CD4-positive, alpha-beta T cell treated with Interleukin-17A for 4 hours (primary cell): ENCODE results near the gene TCEANC2.
"Not testable (repeated sequence)": the region's sequence is repeated elsewhere in the genome, so short reads cannot be mapped to it uniquely, and the experiment has no call there.

Source experiments
- DNase-seq: peaks from one replicate; pipeline ENCODE4 v3.0.0-alpha.2; 2020; ENCODE audit warnings: mixed read lengths

Gene TCEANC2

GRCh38 chr1:54091666-54092065 lies 38.3 kb downstream of the TCEANC2 start:
- DNase-seq = no peak

- no peak for DNase-seq
These were observed 40.8 kb downstream of the TCEANC2 start for GRCh38 chr1:54094001-54094729.

GRCh38 chr1:54094730-54095105 lies 41.3 kb downstream of the TCEANC2 start:
- DNase-seq = not testable (repeated sequence)

- no peak for DNase-seq
These were observed 42.3 kb downstream of the TCEANC2 start for GRCh38 chr1:54095546-54096226.

- no peak for DNase-seq
These were observed 42.9 kb downstream of the TCEANC2 start for GRCh38 chr1:54096227-54096876.

- no peak for DNase-seq
These were observed 43.5 kb downstream of the TCEANC2 start for GRCh38 chr1:54096877-54097240.

- no peak for DNase-seq
These were observed 45.7 kb downstream of the TCEANC2 start for GRCh38 chr1:54099061-54099610.

GRCh38 chr1:54100500-54100899 lies 47.1 kb downstream of the TCEANC2 start:
- no peak for DNase-seq

GRCh38 chr1:54103414-54103813 lies 50.0 kb downstream of the TCEANC2 start:
- no peak for DNase-seq

GRCh38 chr1:54104613-54105012 lies 51.2 kb downstream of the TCEANC2 start:
- DNase-seq = not testable (repeated sequence)

GRCh38 chr1:54105080-54105479 lies 51.7 kb downstream of the TCEANC2 start:
- no peak for DNase-seq

GRCh38 chr1:54105736-54106269 lies 52.4 kb downstream of the TCEANC2 start:
- no peak for DNase-seq

- peak; percentile 19 for DNase-seq
These were observed 53.7 kb downstream of the TCEANC2 start for GRCh38 chr1:54107131-54107530.

- DNase-seq = no peak
These were observed 54.7 kb downstream of the TCEANC2 start for GRCh38 chr1:54108156-54108555.

- no peak for DNase-seq
These were observed 56.0 kb downstream of the TCEANC2 start for GRCh38 chr1:54109129-54110090.

GRCh38 chr1:54110996-54111395 lies 57.6 kb downstream of the TCEANC2 start:
- DNase-seq = no peak

- no peak for DNase-seq
These were observed 58.2 kb downstream of the TCEANC2 start for GRCh38 chr1:54111624-54112023.

GRCh38 chr1:54112027-54112426 lies 58.6 kb downstream of the TCEANC2 start:
- no peak for DNase-seq

- DNase-seq = no peak
These were observed 59.4 kb downstream of the TCEANC2 start for GRCh38 chr1:54112705-54113368.

- DNase-seq = no peak
These were observed 60.6 kb downstream of the TCEANC2 start for GRCh38 chr1:54114001-54114400.

GRCh38 chr1:54114955-54115354 lies 61.5 kb downstream of the TCEANC2 start:
- no peak for DNase-seq

GRCh38 chr1:54115520-54115919 lies 62.1 kb downstream of the TCEANC2 start:
- DNase-seq = no peak
